Activated T-cell treated with anti-CD3 and anti-CD28 coated beads, Interleukin-2, amount 50 U/mL, for 72 hours (primary cell): ENCODE measurements around the gene FOXK1. TPM values are rescaled to one million over a fixed set of nuclear protein-coding genes. Genes with fewer than 3 reads are reported as not detected.

Source experiments
- ATAC-seq, 2 donors: fragments of 150-1000 bp; cut with Tn5 transposase; replicated peaks in 1 of 2; 2 replicates each; pipeline ENCODE4 v1.10.0; 2021; ENCODE audit warnings: moderate library complexity in 2 of 2, mild to moderate bottlenecking in 1 of 2
- DNase-seq, 2 donors: peaks; one replicate each; pipeline ENCODE4 v3.0.0; 2021 to 2022; ENCODE audit warnings: mixed read lengths in 1 of 2
- H3K27ac Mint-ChIP-seq: one replicate; pipeline ENCODE4 v1.8.0; 2022; ENCODE audit warnings: mild to moderate bottlenecking, moderate library complexity, mixed read lengths
- H3K27me3 Mint-ChIP-seq: one replicate; pipeline ENCODE4 v1.8.0; 2022; ENCODE audit warnings: low read depth, mixed read lengths
- H3K36me3 Mint-ChIP-seq, 2 donors: one replicate each; pipeline ENCODE4 v1.8.0; 2022; ENCODE audit warnings: mixed read lengths in 2 of 2, mild to moderate bottlenecking in 1 of 2; ENCODE audit not compliant: insufficient read depth in 2 of 2
- H3K4me1 Mint-ChIP-seq: one replicate; pipeline ENCODE4 v1.8.0; 2022; ENCODE audit warnings: low read depth, mixed read lengths
- H3K4me3 Mint-ChIP-seq, 2 donors: one replicate each; pipeline ENCODE4 v1.8.0; 2022; ENCODE audit warnings: mild to moderate bottlenecking in 2 of 2, mixed read lengths in 2 of 2, moderate library complexity in 2 of 2
- H3K9me3 Mint-ChIP-seq, 2 donors: one replicate each; pipeline ENCODE4 v1.8.0; 2022; ENCODE audit warnings: mixed read lengths in 2 of 2
- total RNA-seq, 2 donors: library from RNA; stranded (reverse); gene quantifications; one replicate each; pipeline ENCODE4 v1.2.3, GENCODE V29; 2022

Gene FOXK1
- total RNA-seq, 2 donors from 2014 or later, result 38.6 to 41.0 TPM

DNA sequence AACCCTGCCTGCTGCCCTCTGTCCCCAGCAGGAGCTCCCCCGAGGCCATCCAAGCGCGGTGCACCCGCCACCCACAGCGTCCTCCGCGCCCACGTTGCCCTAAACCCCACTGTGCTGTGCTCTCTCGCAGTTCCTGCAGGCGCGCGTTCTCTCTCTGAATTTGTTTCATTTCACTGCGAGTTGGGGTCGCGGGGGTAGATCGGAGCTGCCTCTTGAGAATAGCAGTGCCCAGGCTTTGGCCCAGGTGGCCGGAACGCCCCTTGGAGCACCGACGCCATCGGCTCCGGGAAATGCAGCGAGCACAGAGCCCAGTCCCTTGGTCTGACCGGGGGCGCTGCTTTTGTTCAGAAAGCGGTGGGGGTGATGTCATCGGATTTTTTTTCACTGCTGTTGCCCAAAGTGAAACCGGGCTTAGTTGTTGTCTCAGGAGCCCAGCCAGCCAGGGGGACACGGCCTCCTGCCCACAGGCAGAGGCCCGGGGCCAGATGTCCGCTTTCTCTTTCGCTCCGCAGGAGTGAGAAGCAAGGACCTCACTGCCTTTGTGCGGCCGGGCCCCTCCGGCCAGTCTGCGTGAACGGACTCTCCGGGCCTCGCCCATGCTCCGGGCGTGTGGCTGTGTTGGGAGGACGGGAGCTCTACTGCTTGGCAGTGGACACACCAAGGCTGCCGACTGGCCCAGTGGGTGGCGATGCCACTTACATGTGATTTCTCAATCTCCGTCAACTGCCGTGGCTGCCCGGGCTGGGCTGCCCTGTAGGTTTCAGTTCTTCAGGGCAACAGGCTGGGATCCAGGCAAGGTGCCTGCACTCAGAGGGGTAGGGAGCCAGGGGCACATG lies 43.1 kb downstream of the FOXK1 start:
- Mint-ChIP-seq H3K4me3 (peak overlapping the region; percentile 90 to 92), H3K4me1 (peaks cover 45% of the 10 kb centered on the region), H3K27me3 (no peaks in the 10 kb centered on the region)

DNA sequence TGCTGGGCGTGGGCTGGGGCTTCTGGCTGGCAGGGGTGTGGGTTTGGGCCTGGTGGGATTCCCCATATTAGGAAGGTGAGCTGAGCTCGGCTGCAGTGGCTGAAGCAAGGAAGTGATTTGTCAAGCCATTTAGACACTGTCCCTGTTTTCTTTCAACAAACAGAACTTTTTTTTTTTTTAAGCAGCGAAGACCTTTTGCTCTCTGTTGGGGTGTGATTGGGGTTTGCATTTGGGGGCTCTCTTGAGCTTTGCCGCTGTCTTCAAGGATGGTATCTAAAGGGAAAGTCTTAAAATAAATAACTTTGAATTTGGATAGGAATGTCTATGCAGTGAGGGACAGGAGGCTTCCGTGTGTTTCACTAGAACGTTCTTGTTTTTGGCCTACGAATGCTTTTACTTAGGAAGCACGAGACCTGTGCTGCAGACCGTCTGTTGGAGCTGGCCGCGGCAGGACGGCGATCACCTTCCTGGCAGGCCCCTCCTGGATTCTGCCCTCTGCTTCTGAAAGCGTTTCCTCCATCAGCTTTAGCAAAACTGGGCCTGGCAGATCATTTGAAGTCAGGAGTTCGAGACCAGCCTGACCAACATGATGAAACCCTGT lies 43.9 kb downstream of the FOXK1 start:
- Mint-ChIP-seq H3K4me1 (peaks cover 50% of the 10 kb centered on the region), H3K27ac (peak overlapping the region; percentile 94)

More for the DNA sequence above, 43.1 kb downstream of the FOXK1 start:
- Mint-ChIP-seq H3K9me3 (no peaks in the 10 kb centered on the region), H3K36me3 (peaks cover 0 to 2% of the 10 kb centered on the region in 2 donors), H3K27ac (peak overlapping the region; percentile 94)
- ATAC-seq (peak; percentile 86 to 88), DNase-seq (peak; percentile 70 to 73)

DNA sequence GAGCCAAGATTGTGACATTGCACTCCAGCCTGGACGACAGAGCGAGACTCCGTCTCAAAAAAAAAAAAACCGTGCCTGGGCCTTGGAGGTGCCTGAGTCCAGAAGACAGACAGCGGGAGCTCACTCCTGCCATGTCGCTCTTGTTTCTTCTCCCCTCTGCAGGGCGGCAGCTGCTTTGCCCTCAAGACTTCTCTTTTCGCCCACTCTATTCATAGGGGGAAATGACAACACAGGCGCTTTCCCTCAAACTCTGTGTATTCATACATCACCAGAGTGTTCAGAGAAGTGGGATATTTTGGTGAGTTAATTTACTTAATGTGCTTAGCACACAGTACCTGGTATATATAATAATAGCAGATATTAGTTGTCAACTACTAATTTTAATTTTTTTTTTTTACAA lies 44.5 kb downstream of the FOXK1 start:
- Mint-ChIP-seq H3K4me1 (peaks cover 54% of the 10 kb centered on the region), H3K36me3 (peaks cover 0 to 2% of the 10 kb centered on the region in 2 donors), H3K27ac (no peak overlapping the region), H3K27me3 (no peaks in the 10 kb centered on the region), H3K4me3 (peak overlapping the region; percentile 90 to 92), H3K9me3 (no peaks in the 10 kb centered on the region)
- DNase-seq, result no peak
- peak; percentile 18 to 33 for ATAC-seq

More for the DNA sequence above, 43.9 kb downstream of the FOXK1 start:
- Mint-ChIP-seq H3K36me3 (peaks cover 0 to 2% of the 10 kb centered on the region in 2 donors), H3K4me3 (peak overlapping the region; percentile 90 to 92), H3K27me3 (no peaks in the 10 kb centered on the region), H3K9me3 (no peaks in the 10 kb centered on the region)
- ATAC-seq (no peak), DNase-seq (no peak)

DNA sequence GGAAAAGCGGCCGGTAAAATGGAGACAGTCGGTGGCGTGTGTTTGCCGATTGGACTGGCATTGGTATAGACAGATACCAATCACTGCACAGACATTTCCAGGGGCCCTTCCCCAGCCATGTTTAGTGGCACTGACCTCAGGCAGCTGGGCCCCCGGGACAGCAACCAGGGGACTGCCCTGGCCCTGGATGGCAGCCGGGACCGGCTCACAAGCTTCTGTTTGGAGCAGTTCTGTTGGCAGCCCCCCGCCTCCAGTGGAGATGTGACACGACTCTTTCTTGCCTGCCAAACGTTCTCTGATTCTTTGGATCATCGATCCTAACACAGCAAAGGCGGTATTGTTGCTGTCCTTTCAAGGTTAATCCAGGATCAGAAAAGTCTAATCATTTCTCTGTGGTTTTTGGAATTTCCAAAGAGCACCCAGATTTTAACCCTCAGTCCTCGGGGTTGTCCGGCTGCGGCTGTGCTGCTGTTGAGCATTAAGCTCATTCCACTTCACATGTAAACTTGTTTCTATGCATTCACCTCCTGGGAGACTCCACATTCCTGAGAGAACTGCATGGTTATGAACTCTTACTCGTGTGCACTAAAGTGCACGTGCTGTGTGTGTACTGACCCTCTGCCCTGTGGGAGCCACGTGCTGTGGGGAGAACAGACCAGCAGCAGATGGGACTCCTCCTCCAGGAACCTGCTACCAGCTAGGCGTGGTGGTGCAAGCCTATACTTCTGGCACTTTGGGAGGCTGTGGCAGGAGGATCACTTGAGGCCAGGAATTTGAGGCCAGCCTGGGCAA lies 46.0 kb downstream of the FOXK1 start:
- Mint-ChIP-seq H3K27me3 (no peaks in the 10 kb centered on the region), H3K4me1 (peaks cover 54% of the 10 kb centered on the region), H3K4me3 (no peak overlapping the region), H3K36me3 (peaks cover 0 to 8% of the 10 kb centered on the region in 2 donors), H3K27ac (no peak overlapping the region), H3K9me3 (no peaks in the 10 kb centered on the region)
- no peak for ATAC-seq
- no peak for DNase-seq

DNA sequence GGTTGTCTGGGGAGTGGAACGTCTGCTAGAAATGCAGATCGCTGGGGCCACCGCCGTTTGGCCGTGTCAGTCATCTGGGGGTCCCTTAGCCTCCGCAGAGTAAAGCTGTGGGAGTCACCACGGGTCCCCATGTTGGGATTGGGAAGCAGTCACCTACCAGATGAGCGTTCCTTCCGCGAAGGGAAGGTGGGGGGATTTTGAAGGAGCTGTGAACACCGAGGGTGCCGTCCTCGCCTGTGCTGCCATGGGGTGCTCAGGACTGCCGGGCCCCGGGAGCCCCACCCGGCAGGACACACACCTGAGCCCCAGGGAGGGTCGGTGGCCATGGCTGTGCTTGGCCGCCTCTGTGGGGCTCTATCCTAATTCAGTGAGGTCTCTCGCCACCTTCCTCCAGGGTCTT lies 47.2 kb downstream of the FOXK1 start:
- no peak for ATAC-seq
- H3K27me3 Mint-ChIP-seq, result no peaks in the 10 kb centered on the region
- DNase-seq, result no peak
- H3K9me3 Mint-ChIP-seq, result no peaks in the 10 kb centered on the region
- no peak overlapping the region for H3K4me3 Mint-ChIP-seq
- H3K36me3 Mint-ChIP-seq, result peaks cover 0 to 8% of the 10 kb centered on the region in 2 donors
- no peak overlapping the region for H3K27ac Mint-ChIP-seq
- H3K4me1 Mint-ChIP-seq, result peaks cover 55% of the 10 kb centered on the region

DNA sequence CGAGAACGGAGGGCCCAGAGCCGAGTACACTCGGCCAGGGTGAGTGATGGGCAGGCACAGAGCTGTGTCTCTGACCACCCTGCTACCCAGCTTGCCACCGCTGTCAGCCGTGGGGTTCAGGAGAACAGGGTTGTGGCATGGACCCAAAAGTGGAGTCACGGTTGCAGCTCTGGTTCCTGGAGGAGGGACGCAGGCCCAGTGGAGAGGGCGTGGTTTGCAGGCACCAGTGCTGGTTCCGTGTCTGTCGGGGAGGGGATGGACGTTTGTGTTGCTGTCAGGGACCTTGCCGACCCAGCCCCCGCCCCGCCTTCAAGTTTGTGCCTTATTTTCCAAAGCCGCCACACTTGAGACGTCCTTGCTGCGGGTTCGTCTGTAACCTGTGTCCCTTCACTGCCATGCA lies 48.2 kb downstream of the FOXK1 start:
- Mint-ChIP-seq H3K4me1 (peaks cover 53% of the 10 kb centered on the region), H3K9me3 (no peaks in the 10 kb centered on the region), H3K27ac (no peak overlapping the region), H3K4me3 (peak overlapping the region; percentile 34 to 39), H3K27me3 (no peaks in the 10 kb centered on the region), H3K36me3 (peaks cover 0 to 8% of the 10 kb centered on the region in 2 donors)
- no peak for DNase-seq
- no peak for ATAC-seq

DNA sequence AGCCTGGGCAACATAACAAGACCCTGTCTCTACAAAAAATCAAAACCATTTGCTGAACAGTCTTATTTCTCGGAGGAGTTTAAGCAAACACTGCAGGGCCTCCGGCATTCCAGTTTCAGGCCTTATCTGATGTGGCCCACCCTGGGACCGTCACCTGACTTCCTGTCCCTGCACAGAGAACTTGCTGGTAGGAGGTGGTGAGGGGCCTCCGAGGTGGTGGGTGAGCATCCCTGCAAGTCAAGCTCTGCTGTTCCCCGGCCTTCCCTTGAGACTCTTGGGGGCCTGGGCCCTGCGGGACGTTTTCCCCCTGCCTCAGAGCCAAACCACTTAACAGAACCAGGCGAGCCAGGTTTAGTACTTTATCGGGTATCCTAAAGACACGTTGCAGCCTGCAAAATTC lies 48.9 kb downstream of the FOXK1 start:
- peaks cover 46% of the 10 kb centered on the region for H3K4me1 Mint-ChIP-seq
- no peaks in the 10 kb centered on the region for H3K27me3 Mint-ChIP-seq
- no peaks in the 10 kb centered on the region for H3K9me3 Mint-ChIP-seq
- ATAC-seq (no peak), DNase-seq (no peak)
- H3K27ac Mint-ChIP-seq, result no peak overlapping the region
- peak overlapping the region; percentile 31 to 46 for H3K4me3 Mint-ChIP-seq
- H3K36me3 Mint-ChIP-seq, result peaks cover 0 to 8% of the 10 kb centered on the region in 2 donors

DNA sequence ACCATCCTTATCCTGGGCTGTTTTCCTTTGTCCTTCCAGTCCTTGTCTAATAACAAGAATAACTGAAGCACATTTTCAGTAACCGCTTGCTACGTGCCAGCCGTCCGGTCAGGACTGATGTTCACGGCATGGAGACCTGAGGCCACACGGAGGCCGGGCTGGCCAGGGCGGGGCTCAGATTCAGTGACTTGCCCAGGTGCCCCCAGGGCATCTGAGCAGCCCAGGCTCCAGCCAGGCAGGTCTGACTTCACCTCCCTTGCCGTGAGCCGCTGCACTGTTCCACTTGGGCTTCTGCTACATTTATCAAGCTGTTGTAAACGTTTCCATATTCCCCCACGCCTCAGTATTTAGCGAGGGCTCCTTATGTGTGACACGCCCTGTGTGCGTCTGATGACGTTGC lies 49.7 kb downstream of the FOXK1 start:
- Mint-ChIP-seq H3K36me3 (peaks cover 0 to 8% of the 10 kb centered on the region in 2 donors), H3K27me3 (no peaks in the 10 kb centered on the region), H3K27ac (no peak overlapping the region), H3K4me1 (peaks cover 44% of the 10 kb centered on the region), H3K4me3 (no peak overlapping the region), H3K9me3 (no peaks in the 10 kb centered on the region)
- ATAC-seq (no peak), DNase-seq (no peak)

DNA sequence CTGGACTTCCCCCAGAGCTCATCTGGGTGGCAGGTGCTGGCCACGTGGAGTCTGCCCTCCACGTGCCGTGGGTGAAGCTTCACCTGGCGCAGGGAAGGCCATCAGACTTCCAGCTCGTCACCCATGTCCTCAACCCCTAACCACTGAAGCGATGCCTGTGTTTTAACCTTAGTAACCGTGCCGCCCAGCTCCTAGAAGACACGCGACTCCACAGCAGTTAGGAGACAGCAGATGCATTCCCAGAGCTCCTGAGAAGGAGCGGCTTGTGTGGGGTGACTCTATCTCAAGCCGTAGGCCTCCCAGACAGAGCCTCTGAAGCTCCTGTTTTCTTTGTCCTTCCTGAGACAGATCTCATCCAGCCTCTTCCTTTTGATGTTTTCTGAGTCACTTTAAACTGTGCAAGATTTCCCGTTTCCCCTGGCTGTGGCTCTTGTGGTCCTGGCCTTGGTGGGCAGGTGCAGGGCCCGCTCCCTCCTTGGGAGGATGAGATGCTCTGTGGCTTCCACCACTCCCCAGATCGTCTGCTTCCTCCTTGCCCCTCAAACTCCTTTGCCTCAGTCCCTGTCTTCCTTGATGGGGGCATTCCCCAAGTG lies 51.9 kb downstream of the FOXK1 start:
- Mint-ChIP-seq H3K27me3 (no peaks in the 10 kb centered on the region), H3K36me3 (peaks cover 0 to 9% of the 10 kb centered on the region in 2 donors), H3K4me1 (peaks cover 59% of the 10 kb centered on the region), H3K27ac (peak overlapping the region; percentile 73), H3K9me3 (no peaks in the 10 kb centered on the region), H3K4me3 (peak overlapping the region; percentile 39 to 65)
- DNase-seq (peak in 1 of 2 donors; percentile 48), ATAC-seq (peak; percentile 58 to 69)

DNA sequence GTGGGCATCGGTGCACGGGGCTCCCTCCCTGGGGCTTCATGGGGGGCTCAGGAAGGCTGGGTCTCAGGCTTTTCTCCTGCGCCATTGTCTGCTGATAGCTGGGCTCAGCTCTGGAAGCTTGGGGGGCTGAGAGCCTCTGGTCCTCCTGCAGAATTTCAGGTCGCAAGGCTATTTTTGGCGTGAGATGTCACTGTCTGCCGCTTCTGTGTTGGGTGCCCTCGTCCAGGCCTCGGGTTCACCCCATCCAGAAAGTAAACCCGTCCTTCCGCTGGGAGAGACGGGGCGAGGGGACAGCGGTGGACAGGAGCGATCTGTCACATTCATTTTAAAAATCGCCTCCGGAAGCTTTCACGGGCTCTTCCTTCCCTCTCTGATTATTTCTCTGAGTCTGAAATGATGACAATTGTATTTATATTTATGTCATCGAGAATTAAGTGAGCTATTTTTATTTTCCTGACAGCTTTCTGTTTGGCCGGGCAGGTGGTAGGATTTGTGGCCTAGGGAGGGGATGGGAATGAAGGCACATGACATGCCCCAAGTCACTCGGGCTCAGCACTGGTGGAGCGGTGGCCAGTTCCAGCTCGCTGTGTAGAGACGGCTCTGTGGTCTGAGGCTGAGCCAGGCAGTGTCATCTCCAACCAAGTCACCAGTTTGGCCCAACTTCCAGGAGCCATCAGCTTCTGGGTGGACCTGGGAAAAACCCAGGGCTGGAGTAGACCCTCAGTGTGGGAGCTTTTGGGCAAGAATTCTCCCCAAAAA lies 52.7 kb downstream of the FOXK1 start:
- Mint-ChIP-seq H3K27me3 (no peaks in the 10 kb centered on the region), H3K9me3 (no peaks in the 10 kb centered on the region), H3K4me3 (peak overlapping the region in 1 of 2 donors; percentile 65), H3K36me3 (peaks cover 0 to 9% of the 10 kb centered on the region in 2 donors), H3K4me1 (peaks cover 64% of the 10 kb centered on the region), H3K27ac (no peak overlapping the region)
- DNase-seq (no peak), ATAC-seq (no peak)

DNA sequence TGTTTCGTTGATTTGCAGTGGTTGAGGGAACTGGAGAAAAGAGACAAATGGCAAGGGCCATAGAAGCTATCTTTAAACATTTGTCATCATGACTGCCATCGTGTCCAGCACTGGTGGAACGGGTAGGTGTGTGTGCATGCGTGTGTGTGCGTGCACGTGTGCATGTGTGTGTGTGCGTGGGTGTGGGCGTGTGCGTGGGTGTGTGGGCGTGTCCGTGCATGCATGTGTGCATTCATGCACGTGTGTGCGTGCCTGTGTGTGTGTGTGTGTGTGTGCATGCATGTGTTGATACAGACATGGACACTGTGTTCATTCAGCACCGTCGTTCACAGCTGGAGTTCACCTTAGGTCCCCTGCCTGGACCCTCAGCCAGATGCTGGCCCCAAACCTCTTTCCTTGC lies 55.2 kb downstream of the FOXK1 start:
- H3K4me1 Mint-ChIP-seq, result peaks cover 64% of the 10 kb centered on the region
- H3K36me3 Mint-ChIP-seq, result peaks cover 0 to 13% of the 10 kb centered on the region in 2 donors
- no peak for ATAC-seq
- no peaks in the 10 kb centered on the region for H3K27me3 Mint-ChIP-seq
- no peaks in the 10 kb centered on the region for H3K9me3 Mint-ChIP-seq
- DNase-seq, result no peak
- no peak overlapping the region for H3K4me3 Mint-ChIP-seq
- H3K27ac Mint-ChIP-seq, result no peak overlapping the region
